T follicular helper cell (primary cell): ENCODE data around the gene SGMS2.
"Not testable (repeated sequence)": the region's sequence is repeated elsewhere in the genome, so short reads cannot be mapped to it uniquely, and the experiment has no call there.

Experiments
- DNase-seq: peaks from one replicate; pipeline ENCODE4 v3.0.0-alpha.2; 2020; ENCODE audit warnings: low read depth

The SGMS2 gene

GRCh38 chr4:107866726-107867125, 42.0 kb downstream of the SGMS2 start:
- DNase-seq = no peak

- DNase-seq = no peak
These were observed 45.5 kb downstream of the SGMS2 start for GRCh38 chr4:107870236-107870635.

GRCh38 chr4:107870916-107871786, 46.4 kb downstream of the SGMS2 start:
- DNase-seq = no peak

GRCh38 chr4:107874024-107874423, 49.3 kb downstream of the SGMS2 start:
- DNase-seq = no peak

GRCh38 chr4:107876099-107876498, 51.4 kb downstream of the SGMS2 start:
- no peak for DNase-seq

GRCh38 chr4:107877361-107877760, 52.6 kb downstream of the SGMS2 start:
- no peak for DNase-seq

GRCh38 chr4:107885865-107886264, 61.1 kb downstream of the SGMS2 start:
- no peak for DNase-seq

GRCh38 chr4:107888237-107888636, 63.5 kb downstream of the SGMS2 start:
- DNase-seq = no peak

- no peak for DNase-seq
These were observed 66.0 kb downstream of the SGMS2 start for GRCh38 chr4:107890779-107891178.

GRCh38 chr4:107891299-107891698, 66.6 kb downstream of the SGMS2 start:
- DNase-seq = no peak

GRCh38 chr4:107893171-107894137, 68.7 kb downstream of the SGMS2 start:
- DNase-seq = no peak

GRCh38 chr4:107894138-107894603, 69.4 kb downstream of the SGMS2 start:
- DNase-seq = no peak

GRCh38 chr4:107896158-107896645, 71.5 kb downstream of the SGMS2 start:
- DNase-seq = no peak

- no peak for DNase-seq
These were observed 71.9 kb downstream of the SGMS2 start for GRCh38 chr4:107896646-107897045.

GRCh38 chr4:107897823-107898222, 73.1 kb downstream of the SGMS2 start:
- no peak for DNase-seq

GRCh38 chr4:107900067-107900466, 75.3 kb downstream of the SGMS2 start:
- DNase-seq = no peak

- DNase-seq = no peak
These were observed 75.8 kb downstream of the SGMS2 start for GRCh38 chr4:107900508-107900907.

- no peak for DNase-seq
These were observed 76.6 kb downstream of the SGMS2 start for GRCh38 chr4:107901213-107901934.

GRCh38 chr4:107902715-107903114, 78.0 kb downstream of the SGMS2 start:
- DNase-seq = no peak

- not testable (repeated sequence) for DNase-seq
These were observed 80.3 kb downstream of the SGMS2 start for GRCh38 chr4:107905082-107905481.

- no peak for DNase-seq
These were observed 81.8 kb downstream of the SGMS2 start for GRCh38 chr4:107906458-107907100.
